ENCODE data around the gene TTC28.

The TTC28 gene

DNA sequence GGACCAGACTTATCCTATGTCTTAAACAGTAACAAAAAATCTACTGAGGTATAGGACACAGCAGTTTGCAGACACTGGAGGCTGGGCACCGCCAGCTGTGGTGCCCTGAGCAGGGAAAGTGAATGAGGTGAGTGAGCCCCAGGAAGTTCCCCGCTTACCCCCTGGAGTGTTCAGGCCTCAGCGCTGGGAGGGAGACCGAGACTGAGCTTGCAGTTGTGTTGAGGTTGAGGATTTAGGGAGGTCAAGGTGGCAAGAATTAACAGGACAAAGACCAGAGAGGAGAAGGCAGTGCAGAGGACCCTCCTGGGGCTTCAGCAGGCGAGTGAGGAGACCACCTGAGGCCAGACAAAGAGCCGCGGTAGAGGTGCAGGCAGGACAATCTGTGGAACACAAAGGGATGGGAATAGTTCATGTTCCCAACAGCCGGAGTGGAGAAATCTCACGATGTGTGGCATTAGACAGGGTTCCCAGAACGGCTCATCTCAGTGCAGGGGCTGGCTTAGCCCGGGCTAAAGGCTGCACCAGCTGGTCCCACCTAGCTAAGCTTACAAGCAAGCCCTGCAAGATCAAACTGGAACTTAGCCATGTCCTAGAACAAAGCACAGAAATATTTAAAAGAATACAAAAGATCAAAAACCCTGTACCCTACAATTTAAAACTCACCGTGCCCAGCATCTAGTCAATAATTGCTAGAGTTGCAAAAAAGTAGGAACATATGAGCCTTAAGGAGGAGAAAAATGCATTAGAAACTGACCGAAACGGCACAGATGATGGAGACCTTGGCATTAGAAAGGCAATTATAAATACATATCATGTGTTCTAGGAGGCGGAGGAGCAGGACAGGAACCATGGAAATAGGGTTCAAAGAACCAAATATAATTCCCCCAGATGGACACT is 713.2 kb downstream of the TTC28 start:
- Histone ChIP-seq H3K4me3 (ENCODE audit: low read depth, low read length) (no peak overlapping the region), H3K27me3 (replicated peaks) (no peaks in the 10 kb centered on the region), H3K27ac (no peak overlapping the region), H3K36me3 (replicated peaks) (no peaks in the 10 kb centered on the region)
- TF ChIP-seq, protein P1, sequence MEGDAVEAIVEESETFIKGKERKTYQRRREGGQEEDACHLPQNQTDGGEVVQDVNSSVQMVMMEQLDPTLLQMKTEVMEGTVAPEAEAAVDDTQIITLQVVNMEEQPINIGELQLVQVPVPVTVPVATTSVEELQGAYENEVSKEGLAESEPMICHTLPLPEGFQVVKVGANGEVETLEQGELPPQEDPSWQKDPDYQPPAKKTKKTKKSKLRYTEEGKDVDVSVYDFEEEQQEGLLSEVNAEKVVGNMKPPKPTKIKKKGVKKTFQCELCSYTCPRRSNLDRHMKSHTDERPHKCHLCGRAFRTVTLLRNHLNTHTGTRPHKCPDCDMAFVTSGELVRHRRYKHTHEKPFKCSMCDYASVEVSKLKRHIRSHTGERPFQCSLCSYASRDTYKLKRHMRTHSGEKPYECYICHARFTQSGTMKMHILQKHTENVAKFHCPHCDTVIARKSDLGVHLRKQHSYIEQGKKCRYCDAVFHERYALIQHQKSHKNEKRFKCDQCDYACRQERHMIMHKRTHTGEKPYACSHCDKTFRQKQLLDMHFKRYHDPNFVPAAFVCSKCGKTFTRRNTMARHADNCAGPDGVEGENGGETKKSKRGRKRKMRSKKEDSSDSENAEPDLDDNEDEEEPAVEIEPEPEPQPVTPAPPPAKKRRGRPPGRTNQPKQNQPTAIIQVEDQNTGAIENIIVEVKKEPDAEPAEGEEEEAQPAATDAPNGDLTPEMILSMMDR (IDR thresholded peaks at IDR 0.05; ENCODE audit: low read depth, low read length, missing control alignments) = no peak
- DNase-seq = no peak
- in situ Hi-C loops (cut with HindIII; ENCODE audit: low pct_ligation_motif_present, low sequenced_read_pairs) = no loop called here

- H3K27ac ChIP-seq = no peak overlapping the region
- in situ Hi-C loops (cut with HindIII; ENCODE audit: low pct_ligation_motif_present, low sequenced_read_pairs) = no loop called here
- no peak for DNase-seq
Observed at GRCh38 chr22:27962268-27963044, 717.2 kb downstream of the TTC28 start.

GRCh38 chr22:27961680-27962079 is 718.0 kb downstream of the TTC28 start:
- TF ChIP-seq, protein P1 (IDR thresholded peaks at IDR 0.05; ENCODE audit: low read depth, low read length, missing control alignments) = no peak
- Histone ChIP-seq H3K27ac (no peak overlapping the region), H3K4me3 (ENCODE audit: low read depth, low read length) (no peak overlapping the region), H3K36me3 (replicated peaks) (no peaks in the 10 kb centered on the region), H3K27me3 (replicated peaks) (no peaks in the 10 kb centered on the region)
- DNase-seq = no peak
- in situ Hi-C loops (cut with HindIII; ENCODE audit: low pct_ligation_motif_present, low sequenced_read_pairs) = no loop called here

More at GRCh38 chr22:27962268-27963044, 717.2 kb downstream of the TTC28 start:
- Histone ChIP-seq H3K4me3 (ENCODE audit: low read depth, low read length) (no peak overlapping the region), H3K27me3 (replicated peaks) (no peaks in the 10 kb centered on the region), H3K36me3 (replicated peaks) (no peaks in the 10 kb centered on the region)
- TF ChIP-seq, protein P1 (IDR thresholded peaks at IDR 0.05; ENCODE audit: low read depth, low read length, missing control alignments) = no peak

GRCh38 chr22:27961182-27961581 is 718.5 kb downstream of the TTC28 start:
- H3K4me3 ChIP-seq (ENCODE audit: low read depth, low read length) = no peak overlapping the region

GRCh38 chr22:27959335-27960090 is 720.1 kb downstream of the TTC28 start:
- no peak for DNase-seq
- in situ Hi-C loops (cut with HindIII; ENCODE audit: low pct_ligation_motif_present, low sequenced_read_pairs) = no loop called here
- no peaks in the 10 kb centered on the region for H3K36me3 ChIP-seq (replicated peaks)
- H3K27ac ChIP-seq = no peak overlapping the region
- TF ChIP-seq, protein P1 (IDR thresholded peaks at IDR 0.05; ENCODE audit: low read depth, low read length, missing control alignments) = no peak
- no peak overlapping the region for H3K4me3 ChIP-seq (ENCODE audit: low read depth, low read length)
- no peaks in the 10 kb centered on the region for H3K27me3 ChIP-seq (replicated peaks)

More at GRCh38 chr22:27961182-27961581, 718.5 kb downstream of the TTC28 start:
- TF ChIP-seq, protein P1 (IDR thresholded peaks at IDR 0.05; ENCODE audit: low read depth, low read length, missing control alignments) = no peak
- in situ Hi-C loops (cut with HindIII; ENCODE audit: low pct_ligation_motif_present, low sequenced_read_pairs) = no loop called here
- H3K27me3 ChIP-seq (replicated peaks) = no peaks in the 10 kb centered on the region
- no peak for DNase-seq
- no peaks in the 10 kb centered on the region for H3K36me3 ChIP-seq (replicated peaks)
- H3K27ac ChIP-seq = no peak overlapping the region

All from brain microvascular endothelial cell (primary cell).